HG03442 (cell line): ENCODE data around the gene SERPINA6.
"Not testable (repeated sequence)": the region's sequence is repeated elsewhere in the genome, so short reads cannot be mapped to it uniquely, and the experiment has no call there.

Source experiments
- ATAC-seq: cut with Tn5 transposase; IDR thresholded peaks from one replicate; pipeline ENCODE4 v1.9.1; 2021; ENCODE audit warnings: mild to moderate bottlenecking, moderate library complexity; ENCODE audit not compliant: unreplicated experiment

The SERPINA6 gene

GRCh38 chr14:94322648-94323570, at the start of gene SERPINA6:
SERPINA6 (minus strand) TSS chr14:94323336; CDS start chr14:94314648, 8,688 bp downstream.
- ATAC-seq = no peak

GRCh38 chr14:94372021-94372605, 49.0 kb upstream of the SERPINA6 start:
- ATAC-seq = no peak

GRCh38 chr14:94370524-94370910, 47.4 kb upstream of the SERPINA6 start:
- no peak for ATAC-seq

- ATAC-seq = not testable (repeated sequence)
Measured at GRCh38 chr14:94369766-94370523, 46.8 kb upstream of the SERPINA6 start.

GRCh38 chr14:94368956-94369355, 45.8 kb upstream of the SERPINA6 start:
- ATAC-seq = no peak

GRCh38 chr14:94368243-94368590, 45.1 kb upstream of the SERPINA6 start:
- ATAC-seq = no peak

GRCh38 chr14:94367347-94368242, 44.5 kb upstream of the SERPINA6 start:
- ATAC-seq = no peak

- ATAC-seq = no peak
Measured at GRCh38 chr14:94366146-94366915, 43.2 kb upstream of the SERPINA6 start, which contains the start of gene SERPINA2. SERPINA2 (minus strand) TSS chr14:94366698.

- ATAC-seq = no peak
Measured at GRCh38 chr14:94365624-94366023, 42.5 kb upstream of the SERPINA6 start.

GRCh38 chr14:94364964-94365363, 41.8 kb upstream of the SERPINA6 start:
- ATAC-seq = no peak

- no peak for ATAC-seq
Measured at GRCh38 chr14:94364037-94364436, 40.9 kb upstream of the SERPINA6 start.

GRCh38 chr14:94363151-94363624, 40.1 kb upstream of the SERPINA6 start:
- no peak for ATAC-seq

- ATAC-seq = no peak
Measured at GRCh38 chr14:94362614-94363133, 39.5 kb upstream of the SERPINA6 start.

GRCh38 chr14:94361682-94362081, 38.5 kb upstream of the SERPINA6 start:
- no peak for ATAC-seq

GRCh38 chr14:94360945-94361565, 37.9 kb upstream of the SERPINA6 start:
- no peak for ATAC-seq

- ATAC-seq = no peak
Measured at GRCh38 chr14:94357166-94357565, 34.0 kb upstream of the SERPINA6 start.

GRCh38 chr14:94356379-94357056, 33.4 kb upstream of the SERPINA6 start:
- no peak for ATAC-seq

GRCh38 chr14:94355191-94355794, 32.2 kb upstream of the SERPINA6 start:
- no peak for ATAC-seq
